HepG2 (cell line): Measurements from ENCODE around the gene CPSF7. TPM values are rescaled to one million over a fixed set of nuclear protein-coding genes. Genes with fewer than 3 reads are reported as not detected.

Experiments
- CENPX ChIP-seq: sonication (generic); formaldehyde crosslinking; IDR thresholded peaks from 2 replicates; pipeline ENCODE4 v1.9.0; 2021; ENCODE audit warnings: mild to moderate bottlenecking, missing genetic modification reagents, moderate library complexity
- FOSL2 ChIP-seq: sonication (generic); formaldehyde crosslinking; IDR thresholded peaks from 2 replicates; pipeline ENCODE4 v1.4.0; 2020; ENCODE audit warnings: missing genetic modification reagents
- MIXL1 ChIP-seq: IDR thresholded peaks from 2 replicates; pipeline ENCODE4 v1.6.1; 2016
- NPAS2 ChIP-seq: sonication (generic); formaldehyde crosslinking; IDR thresholded peaks from 2 replicates; pipeline ENCODE4 v1.8.0; 2022; ENCODE audit warnings: mild to moderate bottlenecking, missing genetic modification reagents, borderline replicate concordance
- PREB ChIP-seq: sonication (generic); formaldehyde crosslinking; IDR thresholded peaks from 2 replicates; pipeline ENCODE4 v1.4.0; 2020; ENCODE audit warnings: missing genetic modification reagents
- SMAD1 ChIP-seq: sonication (generic); formaldehyde crosslinking; IDR thresholded peaks from 2 replicates; pipeline ENCODE4 v1.4.0; 2020; ENCODE audit warnings: missing genetic modification reagents, low read depth, mild to moderate bottlenecking, borderline replicate concordance
- SSRP1 ChIP-seq: IDR thresholded peaks from 2 replicates; pipeline ENCODE4 v1.6.1; 2016; ENCODE audit warnings: control low read depth
- UBTF ChIP-seq: sonication (generic); formaldehyde crosslinking; IDR thresholded peaks from 2 replicates; pipeline ENCODE4 v1.4.0; 2020; ENCODE audit warnings: mild to moderate bottlenecking, missing genetic modification reagents
- ZNF205 ChIP-seq: IDR thresholded peaks from 2 replicates; pipeline ENCODE4 v1.6.1; 2018; ENCODE audit warnings: missing biosample characterization, missing genetic modification reagents
- ZNF225 ChIP-seq: sonication (generic); formaldehyde crosslinking; IDR thresholded peaks from 2 replicates; pipeline ENCODE4 v1.4.0; 2020; ENCODE audit warnings: mild to moderate bottlenecking, missing genetic modification reagents
- ZNF251 ChIP-seq: sonication (generic); formaldehyde crosslinking; IDR thresholded peaks from 2 replicates; pipeline ENCODE4 v1.9.0; 2021; ENCODE audit warnings: mild to moderate bottlenecking, missing genetic modification reagents
- ZNF446 ChIP-seq: sonication (generic); formaldehyde crosslinking; IDR thresholded peaks from 2 replicates; pipeline ENCODE4 v1.5.0; 2020; ENCODE audit warnings: mild to moderate bottlenecking, missing genetic modification reagents
- ZNF460 ChIP-seq: sonication (generic); formaldehyde crosslinking; IDR thresholded peaks from 2 replicates; pipeline ENCODE4 v1.5.1; 2020; ENCODE audit warnings: missing genetic modification reagents, mild to moderate bottlenecking, borderline replicate concordance
- ZNF629 ChIP-seq: sonication (generic); formaldehyde crosslinking; conservative IDR thresholded peaks from 2 replicates; pipeline ENCODE4 v1.5.0; 2020; ENCODE audit warnings: missing genetic modification reagents
- ZNF678 ChIP-seq: sonication (generic); formaldehyde crosslinking; IDR thresholded peaks from 2 replicates; pipeline ENCODE4 v1.4.0; 2020; ENCODE audit warnings: mild to moderate bottlenecking, missing genetic modification reagents
- polyA plus RNA-seq, 8 experiments: library from polyadenylated mRNA; depleted of rRNA in 3 of 8; stranded (reverse) in 7 of 8; unstranded in 1 of 8; fragments of >200 nt; fragmentation: Illumina TruSeq in 4 of 8; extraction: Trizol in 4 of 8; gene quantifications; 2 replicates each; pipeline versions ENCODE4 v1.2.1 to v1.2.3, GENCODE V29; 2011 to 2016; ENCODE audit warnings: low read depth in 4 of 8, missing spikeins in 1 of 8, mixed read lengths in 1 of 8; ENCODE audit not compliant: insufficient read depth in 1 of 8
- total RNA-seq, 5 experiments: library from RNA; depleted of rRNA; stranded (reverse); fragments of >200 nt; fragmentation: Illumina TruSeq; extraction: Trizol; gene quantifications; 2 replicates each; pipeline ENCODE4 v1.2.3, GENCODE V29; 2016; ENCODE audit warnings: low read depth in 1 of 5
- TF ChIP-seq, protein P1 (sequence below): sonication (generic); formaldehyde crosslinking; IDR thresholded peaks from 2 replicates; pipeline ENCODE4 v1.4.0; 2020; ENCODE audit warnings: missing genetic modification reagents
- TF ChIP-seq, protein P2 (sequence below): sonication (generic); formaldehyde crosslinking; IDR thresholded peaks from 2 replicates; pipeline ENCODE4 v1.5.0; 2020; ENCODE audit warnings: mild to moderate bottlenecking, missing genetic modification reagents, moderate library complexity
- TF ChIP-seq, protein P3 (sequence below): IDR thresholded peaks from 2 replicates; pipeline ENCODE4 v1.6.1; 2016

Gene CPSF7
- total and polyA plus RNA-seq, 2 of the 13 experiments (the other 11 are each of a cell fraction or from before 2014, with no cell fraction given), result 34.1 to 36.8 TPM

GRCh38 chr11:61429691-61430582, at the start of gene CPSF7, which contains the start of gene SDHAF2 (continued):
- TF ChIP-seq, protein P1, sequence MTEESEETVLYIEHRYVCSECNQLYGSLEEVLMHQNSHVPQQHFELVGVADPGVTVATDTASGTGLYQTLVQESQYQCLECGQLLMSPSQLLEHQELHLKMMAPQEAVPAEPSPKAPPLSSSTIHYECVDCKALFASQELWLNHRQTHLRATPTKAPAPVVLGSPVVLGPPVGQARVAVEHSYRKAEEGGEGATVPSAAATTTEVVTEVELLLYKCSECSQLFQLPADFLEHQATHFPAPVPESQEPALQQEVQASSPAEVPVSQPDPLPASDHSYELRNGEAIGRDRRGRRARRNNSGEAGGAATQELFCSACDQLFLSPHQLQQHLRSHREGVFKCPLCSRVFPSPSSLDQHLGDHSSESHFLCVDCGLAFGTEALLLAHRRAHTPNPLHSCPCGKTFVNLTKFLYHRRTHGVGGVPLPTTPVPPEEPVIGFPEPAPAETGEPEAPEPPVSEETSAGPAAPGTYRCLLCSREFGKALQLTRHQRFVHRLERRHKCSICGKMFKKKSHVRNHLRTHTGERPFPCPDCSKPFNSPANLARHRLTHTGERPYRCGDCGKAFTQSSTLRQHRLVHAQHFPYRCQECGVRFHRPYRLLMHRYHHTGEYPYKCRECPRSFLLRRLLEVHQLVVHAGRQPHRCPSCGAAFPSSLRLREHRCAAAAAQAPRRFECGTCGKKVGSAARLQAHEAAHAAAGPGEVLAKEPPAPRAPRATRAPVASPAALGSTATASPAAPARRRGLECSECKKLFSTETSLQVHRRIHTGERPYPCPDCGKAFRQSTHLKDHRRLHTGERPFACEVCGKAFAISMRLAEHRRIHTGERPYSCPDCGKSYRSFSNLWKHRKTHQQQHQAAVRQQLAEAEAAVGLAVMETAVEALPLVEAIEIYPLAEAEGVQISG (CRISPR knock-in tag), result peak; percentile 94
- TF ChIP-seq CENPX (no peak), ZNF225 (CRISPR knock-in tag) (no peak; the same call in none of the 2 replicates), ZNF629 (CRISPR knock-in tag) (no peak), PREB (no peak; the same call in 1 of the 2 replicates), UBTF (peak; percentile 54; the same call in 1 of the 2 replicates), ZNF446 (CRISPR knock-in tag) (peak; percentile 80; the same call in 1 of the 2 replicates), MIXL1 (CRISPR knock-in tag) (no peak), NPAS2 (no peak), FOSL2 (CRISPR knock-in tag) (peak; percentile 45), SMAD1 (CRISPR knock-in tag) (peak; percentile 21; the same call in 1 of the 2 replicates), ZNF251 (CRISPR knock-in tag) (no peak), ZNF205 (CRISPR knock-in tag) (no peak), ZNF460 (CRISPR knock-in tag) (no peak), ZNF678 (CRISPR knock-in tag) (no peak; the same call in 1 of the 2 replicates), SSRP1 (no peak)
- TF ChIP-seq, protein P2, sequence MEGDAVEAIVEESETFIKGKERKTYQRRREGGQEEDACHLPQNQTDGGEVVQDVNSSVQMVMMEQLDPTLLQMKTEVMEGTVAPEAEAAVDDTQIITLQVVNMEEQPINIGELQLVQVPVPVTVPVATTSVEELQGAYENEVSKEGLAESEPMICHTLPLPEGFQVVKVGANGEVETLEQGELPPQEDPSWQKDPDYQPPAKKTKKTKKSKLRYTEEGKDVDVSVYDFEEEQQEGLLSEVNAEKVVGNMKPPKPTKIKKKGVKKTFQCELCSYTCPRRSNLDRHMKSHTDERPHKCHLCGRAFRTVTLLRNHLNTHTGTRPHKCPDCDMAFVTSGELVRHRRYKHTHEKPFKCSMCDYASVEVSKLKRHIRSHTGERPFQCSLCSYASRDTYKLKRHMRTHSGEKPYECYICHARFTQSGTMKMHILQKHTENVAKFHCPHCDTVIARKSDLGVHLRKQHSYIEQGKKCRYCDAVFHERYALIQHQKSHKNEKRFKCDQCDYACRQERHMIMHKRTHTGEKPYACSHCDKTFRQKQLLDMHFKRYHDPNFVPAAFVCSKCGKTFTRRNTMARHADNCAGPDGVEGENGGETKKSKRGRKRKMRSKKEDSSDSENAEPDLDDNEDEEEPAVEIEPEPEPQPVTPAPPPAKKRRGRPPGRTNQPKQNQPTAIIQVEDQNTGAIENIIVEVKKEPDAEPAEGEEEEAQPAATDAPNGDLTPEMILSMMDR (CRISPR knock-in tag), result no peak
- TF ChIP-seq, protein P3, sequence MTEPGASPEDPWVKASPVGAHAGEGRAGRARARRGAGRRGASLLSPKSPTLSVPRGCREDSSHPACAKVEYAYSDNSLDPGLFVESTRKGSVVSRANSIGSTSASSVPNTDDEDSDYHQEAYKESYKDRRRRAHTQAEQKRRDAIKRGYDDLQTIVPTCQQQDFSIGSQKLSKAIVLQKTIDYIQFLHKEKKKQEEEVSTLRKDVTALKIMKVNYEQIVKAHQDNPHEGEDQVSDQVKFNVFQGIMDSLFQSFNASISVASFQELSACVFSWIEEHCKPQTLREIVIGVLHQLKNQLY (CRISPR knock-in tag), result 0 out of 2 replicates have a peak, but pooled peaks have one; percentile 34
